Gastrocnemius medialis (tissue), 4 donors: ENCODE data around the gene CERS5. TPM values are rescaled to one million over a fixed set of nuclear protein-coding genes. Genes with fewer than 3 reads are reported as not detected.
"Not testable (repeated sequence)": the region's sequence is repeated elsewhere in the genome, so short reads cannot be mapped to it uniquely, and the experiment has no call there.

Source experiments
- ATAC-seq, 2 donors: fragments of 150-250 bp; one replicate each; pipeline ENCODE4 v1.9.1; 2016
- DNase-seq, 2 donors: peaks; one replicate each; pipeline ENCODE4 v3.0.0-alpha.2; 2019
- H3K27ac ChIP-seq, 4 donors: fragments of 200-600 bp; sonication (generic); 1 replicate in 1 of 4; 2 replicates in 3 of 4; pipeline ENCODE4 v1.5.1; 2016 to 2018; ENCODE audit warnings: mild to moderate bottlenecking in 2 of 4, moderate library complexity in 1 of 4
- H3K27me3 ChIP-seq, 3 donors: fragments of 200-600 bp; sonication (generic) in 2 of 3; 1 replicate in 1 of 3; 2 replicates in 2 of 3; pipeline versions ENCODE4 v1.5.1 to v1.6.0; 2016 to 2019; ENCODE audit warnings: mild to moderate bottlenecking in 1 of 3, moderate library complexity in 1 of 3
- H3K36me3 ChIP-seq, 2 donors: fragments of 200-600 bp; sonication (generic) in 1 of 2; one replicate each; pipeline ENCODE4 v1.5.1; 2017 to 2018
- H3K4me1 ChIP-seq, 2 donors: fragments of 200-600 bp; sonication (generic) in 1 of 2; one replicate each; pipeline ENCODE4 v1.5.1; 2016 to 2017; ENCODE audit warnings: mild to moderate bottlenecking in 2 of 2
- H3K4me3 ChIP-seq, 4 donors: fragments of 200-600 bp; sonication (generic) in 3 of 4; 1 replicate in 1 of 4; 2 replicates in 3 of 4; pipeline ENCODE4 v1.5.1; 2016 to 2019; ENCODE audit warnings: mild to moderate bottlenecking in 2 of 4
- H3K9me3 ChIP-seq, 3 donors: fragments of 200-600 bp; sonication (generic) in 2 of 3; 1 replicate in 1 of 3; 2 replicates in 2 of 3; pipeline ENCODE4 v1.5.1; 2016 to 2019
- POLR2A ChIP-seq, 2 donors: fragments of 450-650 bp; IDR thresholded peaks; one replicate each; pipeline ENCODE4 v1.6.1; 2017; ENCODE audit warnings: antibody characterized with exemption in 2 of 2, mild to moderate bottlenecking in 2 of 2, moderate library complexity in 2 of 2
- in situ Hi-C, 4 donors: fragments of 200-750 bp; cut with MboI; loops; one replicate each; pipeline versions ENCODE4 v1.15.0 to v1.8.0; 2017; ENCODE audit warnings: low sequenced_read_pairs in 4 of 4
- intact Hi-C: fragments of 100-400 bp; cut with DNase I; formaldehyde crosslinking; loops from one replicate; pipeline ENCODE4 v1.15.1; 2023; ENCODE audit warnings: low total_unique reads
- total RNA-seq, 4 donors: library from RNA; depleted of rRNA; stranded (reverse); fragments of >200 nt; gene quantifications; one replicate each; pipeline versions ENCODE4 v1.1.0 to v1.2.3, GENCODE V29; 2016
- TF ChIP-seq, protein P1 (sequence below), 5 experiments: fragments of 450-650 bp in 3 of 5; fragments of 200-600 bp in 2 of 5; sonication (generic) in 2 of 5; IDR thresholded peaks in 4 of 5; conservative IDR thresholded peaks in 1 of 5; 1 replicate in 4 of 5; 2 replicates in 1 of 5; pipeline ENCODE4 v1.5.1; 2016 to 2019; ENCODE audit warnings: antibody characterized with exemption in 5 of 5, mild to moderate bottlenecking in 3 of 5, moderate library complexity in 3 of 5

The CERS5 gene
- total RNA-seq, 4 donors from 2014 or later: 5.4 to 9.2 (median 7.3) TPM

DNA sequence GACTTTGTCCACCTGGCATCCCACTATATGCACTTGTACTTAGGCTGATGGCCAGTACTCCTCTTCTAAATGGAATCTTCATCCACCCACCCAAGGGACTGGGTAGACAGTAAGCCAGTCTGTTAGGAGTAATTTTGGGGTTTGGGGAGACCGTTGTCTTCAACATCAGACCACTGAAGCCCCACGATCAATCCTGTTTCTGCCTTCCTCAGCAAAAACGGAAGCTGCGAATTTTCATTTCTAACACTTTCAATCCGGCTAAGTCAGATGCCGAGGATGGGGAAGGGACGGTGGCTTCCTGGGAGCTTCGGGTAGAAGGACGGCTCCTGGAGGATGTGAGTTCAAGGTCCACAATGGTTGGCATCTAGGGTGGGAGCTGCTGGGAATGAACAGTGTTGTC, 80.0 kb downstream of the CERS5 start:
- peak overlapping the region in 1 of 4 donors; percentile 28 for H3K27ac ChIP-seq
- peaks cover 13 to 14% of the 10 kb centered on the region in 2 donors for H3K4me1 ChIP-seq
- H3K4me3 ChIP-seq: no peak overlapping the region
- intact Hi-C loops: loop anchor here (10.0 kb wide), 1 partner anchor 228 kb away; no protein-coding TSS in a partner anchor
- no peak for DNase-seq
- no peaks in the 10 kb centered on the region for H3K27me3 ChIP-seq
- no peak for ATAC-seq
- TF ChIP-seq, protein P1, sequence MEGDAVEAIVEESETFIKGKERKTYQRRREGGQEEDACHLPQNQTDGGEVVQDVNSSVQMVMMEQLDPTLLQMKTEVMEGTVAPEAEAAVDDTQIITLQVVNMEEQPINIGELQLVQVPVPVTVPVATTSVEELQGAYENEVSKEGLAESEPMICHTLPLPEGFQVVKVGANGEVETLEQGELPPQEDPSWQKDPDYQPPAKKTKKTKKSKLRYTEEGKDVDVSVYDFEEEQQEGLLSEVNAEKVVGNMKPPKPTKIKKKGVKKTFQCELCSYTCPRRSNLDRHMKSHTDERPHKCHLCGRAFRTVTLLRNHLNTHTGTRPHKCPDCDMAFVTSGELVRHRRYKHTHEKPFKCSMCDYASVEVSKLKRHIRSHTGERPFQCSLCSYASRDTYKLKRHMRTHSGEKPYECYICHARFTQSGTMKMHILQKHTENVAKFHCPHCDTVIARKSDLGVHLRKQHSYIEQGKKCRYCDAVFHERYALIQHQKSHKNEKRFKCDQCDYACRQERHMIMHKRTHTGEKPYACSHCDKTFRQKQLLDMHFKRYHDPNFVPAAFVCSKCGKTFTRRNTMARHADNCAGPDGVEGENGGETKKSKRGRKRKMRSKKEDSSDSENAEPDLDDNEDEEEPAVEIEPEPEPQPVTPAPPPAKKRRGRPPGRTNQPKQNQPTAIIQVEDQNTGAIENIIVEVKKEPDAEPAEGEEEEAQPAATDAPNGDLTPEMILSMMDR (IDR thresholded peaks at IDR 0.05 in 4 of 5, conservative IDR thresholded peaks at IDR 0.05 in 1 of 5): no peak
- TF ChIP-seq POLR2A (IDR thresholded peaks at IDR 0.05): no peak
- in situ Hi-C loops: loop anchor here in 2 of 4 donors (25.0 kb wide), 1 partner anchor 225 kb away; no protein-coding TSS in a partner anchor
- no peaks in the 10 kb centered on the region for H3K9me3 ChIP-seq
- peaks cover 2 to 58% of the 10 kb centered on the region in 2 donors for H3K36me3 ChIP-seq

DNA sequence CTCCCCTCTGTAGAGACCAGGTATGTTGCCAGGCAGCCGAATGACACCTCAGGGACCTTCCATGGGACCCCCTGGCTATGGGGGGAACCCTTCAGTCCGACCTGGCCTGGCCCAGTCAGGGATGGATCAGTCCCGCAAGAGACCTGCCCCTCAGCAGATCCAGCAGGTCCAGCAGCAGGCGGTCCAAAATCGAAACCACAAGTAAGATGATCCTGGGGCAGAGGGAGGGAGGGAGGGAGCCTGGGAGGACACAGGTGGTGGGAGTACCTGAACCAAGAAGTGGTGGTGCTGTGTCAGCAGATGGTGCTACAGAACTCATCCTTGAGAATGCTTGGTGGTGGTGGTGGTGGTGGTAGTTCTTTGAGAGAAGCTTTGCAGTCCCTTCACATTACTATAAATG, 81.0 kb downstream of the CERS5 start:
- H3K36me3 ChIP-seq: peaks cover 2 to 48% of the 10 kb centered on the region in 2 donors
- H3K9me3 ChIP-seq: no peaks in the 10 kb centered on the region
- intact Hi-C loops (loop anchor here (10.0 kb wide), 1 partner anchor 229 kb away; no protein-coding TSS in a partner anchor), in situ Hi-C loops (loop anchor here in 2 of 4 donors (25.0 kb wide), 1 partner anchor 226 kb away; no protein-coding TSS in a partner anchor)
- peaks cover 13 to 14% of the 10 kb centered on the region in 2 donors for H3K4me1 ChIP-seq
- H3K4me3 ChIP-seq: peak overlapping the region; percentile 81 to 95 (median 88)
- TF ChIP-seq, protein P1 (IDR thresholded peaks at IDR 0.05 in 4 of 5, conservative IDR thresholded peaks at IDR 0.05 in 1 of 5): no peak
- no peak for TF ChIP-seq POLR2A (IDR thresholded peaks at IDR 0.05)
- ATAC-seq (no peak), DNase-seq (peak in 1 of 2 donors; percentile 42)
- H3K27ac ChIP-seq: peak overlapping the region; percentile 92 to 99 (median 96)
- H3K27me3 ChIP-seq: no peaks in the 10 kb centered on the region

DNA sequence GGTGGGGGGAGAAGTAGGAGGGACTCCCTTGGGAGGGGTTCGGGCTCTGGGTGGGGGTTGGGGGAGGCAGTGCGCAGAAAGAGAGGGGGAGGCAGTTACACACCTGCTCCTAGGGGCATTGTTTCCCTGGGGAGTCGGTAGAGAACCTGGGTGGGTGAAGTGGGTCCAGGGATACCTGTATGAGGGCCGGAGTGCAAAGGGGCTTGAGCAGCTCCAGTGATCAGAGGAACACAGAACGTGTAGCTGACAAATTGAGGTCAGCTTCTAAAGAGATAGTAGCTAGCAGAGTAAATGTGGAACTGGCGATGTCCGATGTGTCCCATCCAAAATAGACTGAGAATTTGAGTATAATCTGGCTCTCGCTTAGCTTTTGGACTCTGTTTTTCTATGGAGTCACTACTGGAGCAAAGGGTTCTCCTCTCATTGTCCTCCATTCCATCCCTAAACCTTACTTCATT, 81.5 kb downstream of the CERS5 start:
- Histone ChIP-seq H3K4me1 (peaks cover 13 to 14% of the 10 kb centered on the region in 2 donors), H3K27ac (peak overlapping the region; percentile 92 to 99 (median 96)), H3K27me3 (no peaks in the 10 kb centered on the region), H3K4me3 (peak overlapping the region; percentile 81 to 95 (median 88)), H3K9me3 (no peaks in the 10 kb centered on the region), H3K36me3 (peaks cover 2 to 43% of the 10 kb centered on the region in 2 donors)
- peak in 1 of 2 donors; percentile 11 for ATAC-seq
- TF ChIP-seq, protein P1 (IDR thresholded peaks at IDR 0.05 in 4 of 5, conservative IDR thresholded peaks at IDR 0.05 in 1 of 5): no peak
- no peak for TF ChIP-seq POLR2A (IDR thresholded peaks at IDR 0.05)
- no peak for DNase-seq
- intact Hi-C loops (loop anchor here (1.0 to 10.0 kb wide), 3 partner anchors 27 to 229 kb away; partner anchors contain the start of genes CERS5 and COX14), in situ Hi-C loops (loop anchor here in 2 of 4 donors (25.0 kb wide), 1 partner anchor 227 kb away; no protein-coding TSS in a partner anchor)

DNA sequence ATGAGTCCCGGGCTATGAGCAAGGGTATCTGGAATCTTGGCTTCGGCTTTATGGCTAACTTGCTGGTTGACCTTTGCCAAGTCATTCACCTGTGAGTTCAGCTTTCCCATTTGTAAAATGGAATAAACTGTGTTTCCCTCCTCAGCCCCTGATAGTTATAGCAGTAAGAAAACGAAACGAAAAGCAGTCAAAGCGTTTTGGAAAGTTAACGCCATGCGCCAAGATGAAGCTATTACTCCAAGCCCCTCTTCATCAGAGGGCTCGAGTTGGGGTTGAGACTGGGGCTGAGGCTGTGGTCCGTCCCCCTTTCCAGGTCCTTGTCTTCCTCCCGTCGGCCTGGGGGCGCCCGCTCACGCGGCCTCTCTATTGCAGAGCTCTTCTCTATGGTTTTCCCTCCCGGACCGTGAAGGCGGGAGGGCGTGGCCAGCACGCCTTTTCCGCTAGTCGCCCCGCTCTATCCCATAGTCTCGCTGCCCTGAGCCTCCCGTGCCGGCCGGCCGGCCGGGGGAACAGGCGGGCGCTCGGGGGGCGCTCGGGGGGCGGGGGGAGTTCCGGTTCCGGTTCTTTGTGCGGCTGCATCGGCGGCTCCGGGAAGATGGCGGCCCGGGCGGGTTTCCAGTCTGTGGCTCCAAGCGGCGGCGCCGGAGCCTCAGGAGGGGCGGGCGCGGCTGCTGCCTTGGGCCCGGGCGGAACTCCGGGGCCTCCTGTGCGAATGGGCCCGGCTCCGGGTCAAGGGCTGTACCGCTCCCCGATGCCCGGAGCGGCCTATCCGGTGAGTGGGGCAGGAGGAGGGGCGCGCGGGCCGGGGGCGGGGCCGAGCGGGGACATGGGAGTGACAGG, 82.2 kb downstream of the CERS5 start, which contains the start of gene SMARCD1:
Gene SMARCD1 (plus strand): TSS at position 568 of the 840 bp plus-strand sequence. CDS start 28 bp downstream, at position 596.
- Histone ChIP-seq H3K4me1 (peaks cover 13 to 14% of the 10 kb centered on the region in 2 donors), H3K36me3 (peaks cover 2 to 36% of the 10 kb centered on the region in 2 donors), H3K4me3 (peak within 1 kb of the TSS; percentile 81 to 95 (median 88)), H3K9me3 (no peaks in the 10 kb centered on the region), H3K27ac (peak within 1 kb of the TSS; percentile 92 to 99 (median 96)), H3K27me3 (no peaks in the 10 kb centered on the region)
- DNase-seq (peak; percentile 86 to 88), ATAC-seq (peak; percentile 81 to 91)
- peak in 1 of 2 donors; percentile 37 for TF ChIP-seq POLR2A (IDR thresholded peaks at IDR 0.05)
- TF ChIP-seq, protein P1 (IDR thresholded peaks at IDR 0.05 in 4 of 5, conservative IDR thresholded peaks at IDR 0.05 in 1 of 5): peak in 2 of 5 experiments; percentile 26 to 41
- in situ Hi-C loops (loop anchor here in 2 of 4 donors (25.0 kb wide), 1 partner anchor 227 kb away; no protein-coding TSS in a partner anchor), intact Hi-C loops (loop anchor here (1.0 to 10.0 kb wide), 3 partner anchors 27 to 230 kb away; partner anchors contain the start of genes CERS5 and COX14)

DNA sequence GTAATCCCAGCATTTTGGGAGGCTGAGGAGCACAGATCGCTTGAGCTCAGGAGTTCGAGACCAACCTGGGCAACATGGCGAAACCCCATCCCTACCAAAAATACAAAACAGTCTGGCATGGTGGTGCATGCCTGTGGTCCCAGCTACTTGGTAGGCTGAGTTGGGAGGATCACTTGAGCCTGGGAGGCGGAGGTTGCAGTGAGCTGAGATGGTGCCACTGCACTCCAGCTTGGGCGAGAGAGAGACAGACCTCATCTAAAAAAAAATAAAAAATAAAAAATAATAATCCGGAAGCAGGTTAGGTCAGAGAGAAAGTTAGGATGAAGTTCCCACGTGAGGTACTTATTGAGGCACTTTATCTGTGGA, 82.8 kb downstream of the CERS5 start:
- H3K27me3 ChIP-seq, ATAC-seq, H3K9me3 ChIP-seq, DNase-seq: not testable (repeated sequence)
- peaks cover 0 to 30% of the 10 kb centered on the region in 2 donors for H3K36me3 ChIP-seq
- peak overlapping the region; percentile 92 to 99 (median 96) for H3K27ac ChIP-seq
- H3K4me3 ChIP-seq: peak overlapping the region; percentile 81 to 95 (median 88)
- in situ Hi-C loops: loop anchor here in 2 of 4 donors (25.0 kb wide), 1 partner anchor 228 kb away; no protein-coding TSS in a partner anchor
- intact Hi-C loops: loop anchor here (2.0 to 10.0 kb wide), 2 partner anchors 82 to 230 kb away; partner anchors contain the start of gene CERS5
- H3K4me1 ChIP-seq: peaks cover 13 to 14% of the 10 kb centered on the region in 2 donors
